SK-N-SH (cell line): ENCODE data around the gene ATAD3B. TPM values are rescaled to one million over a fixed set of nuclear protein-coding genes. Genes with fewer than 3 reads are reported as not detected.

Experiments
- CTCF ChIA-PET: fragments of 300-600, 350-600 bp; formaldehyde crosslinking; extraction: SDS; loops from one replicate; lab custom pipeline; 2021; lab: Yijun Ruan, JAX
- POLR2A ChIA-PET: fragments of 350-600 bp; sonication (Branson Sonifier 250); formaldehyde crosslinking; extraction: SDS; loops from one replicate; lab custom pipeline; 2020; ENCODE audit warnings: antibody characterized with exemption, inconsistent platforms; lab: Yijun Ruan, JAX
- DNase-seq: peaks from one replicate; pipeline ENCODE4 v3.0.0; 2012
- H2AFZ ChIP-seq: fragments of 200-600 bp; sonication (generic); 2 replicates; pipeline ENCODE4 v1.8.1; 2016; ENCODE audit warnings: antibody characterized with exemption, mild to moderate bottlenecking, low read depth
- H3F3A ChIP-seq: fragments of 200-600 bp; sonication (generic); replicated peaks from 2 replicates; pipeline ENCODE3; 2016; ENCODE audit warnings: antibody characterized with exemption, mild to moderate bottlenecking; ENCODE audit not compliant: insufficient read depth
- H3K27ac ChIP-seq, 2 experiments: fragments of 200-500 bp in 1 of 2; fragments of 200-600 bp in 1 of 2; sonication (Bioruptor generic) in 1 of 2; sonication (generic), shearing (Covaris generic) in 1 of 2; 2 replicates each; pipeline versions ENCODE4 v1.5.1 to v1.6.1; 2014 to 2016; ENCODE audit warnings: low read depth in 2 of 2, inconsistent platforms in 1 of 2, low read length in 1 of 2, mild to moderate bottlenecking in 1 of 2, mixed read lengths in 1 of 2
- H3K27me3 ChIP-seq: fragments of 200-600 bp; sonication (generic), shearing (Covaris generic); 2 replicates; pipeline ENCODE4 v1.6.1; 2016; ENCODE audit warnings: mixed run types; ENCODE audit not compliant: insufficient read depth
- H3K36me3 ChIP-seq, 2 experiments: fragments of 200-500 bp in 1 of 2; fragments of 200-600 bp in 1 of 2; sonication (Bioruptor generic) in 1 of 2; sonication (generic) in 1 of 2; replicated peaks in 1 of 2; 2 replicates each; pipeline versions ENCODE3 to v1.5.1; 2014 to 2016; ENCODE audit warnings: low read length in 1 of 2, mild to moderate bottlenecking in 1 of 2; ENCODE audit not compliant: insufficient read depth in 2 of 2, control insufficient read depth in 1 of 2
- H3K4me1 ChIP-seq, 2 experiments: fragments of 200-500 bp in 1 of 2; fragments of 200-600 bp in 1 of 2; sonication (Bioruptor generic) in 1 of 2; sonication (generic), shearing (Covaris generic) in 1 of 2; 2 replicates each; pipeline versions ENCODE4 v1.5.1 to v1.6.1; 2014 to 2016; ENCODE audit warnings: low read depth in 1 of 2, low read length in 1 of 2, mixed run types in 1 of 2; ENCODE audit not compliant: insufficient read depth in 2 of 2, control insufficient read depth in 1 of 2
- H3K4me2 ChIP-seq: fragments of 200-600 bp; sonication (generic), shearing (Covaris generic); 2 replicates; pipeline ENCODE4 v1.6.1; 2017; ENCODE audit warnings: mixed run types
- H3K4me3 ChIP-seq, 2 experiments: fragments of 200-500 bp in 1 of 2; fragments of 200-600 bp in 1 of 2; sonication (Bioruptor generic) in 1 of 2; sonication (generic), shearing (Covaris generic) in 1 of 2; 2 replicates each; pipeline versions ENCODE4 v1.5.1 to v1.8.1; 2014 to 2016; ENCODE audit warnings: low read depth in 2 of 2, inconsistent platforms in 1 of 2, low read length in 1 of 2, mild to moderate bottlenecking in 1 of 2, mixed read lengths in 1 of 2, moderate library complexity in 1 of 2
- H3K79me2 ChIP-seq: fragments of 200-600 bp; sonication (generic); 2 replicates; pipeline ENCODE4 v1.8.1; 2017; ENCODE audit warnings: mild to moderate bottlenecking; ENCODE audit not compliant: insufficient read depth
- H3K9ac ChIP-seq: fragments of 200-600 bp; sonication (generic); 2 replicates; pipeline ENCODE4 v1.6.1; 2017; ENCODE audit warnings: mixed run types
- H3K9me2 ChIP-seq: fragments of 200-600 bp; sonication (generic); 2 replicates; pipeline ENCODE4 v1.6.1; 2017; ENCODE audit warnings: mixed run types
- H3K9me3 ChIP-seq: fragments of 200-600 bp; sonication (generic); 2 replicates; pipeline ENCODE4 v1.6.1; 2017; ENCODE audit warnings: mixed run types, mild to moderate bottlenecking, moderate library complexity
- H4K20me1 ChIP-seq: fragments of 200-600 bp; sonication (generic); 2 replicates; pipeline ENCODE4 v1.6.1; 2017; ENCODE audit warnings: mild to moderate bottlenecking, mixed run types; ENCODE audit not compliant: insufficient read depth
- CHD2 ChIP-seq: fragments of 150-350 bp; IDR thresholded peaks from 2 replicates; pipeline ENCODE4 v1.6.1; 2018; ENCODE audit warnings: low read length; ENCODE audit not compliant: partially characterized antibody
- ELF1 ChIP-seq: IDR thresholded peaks from 2 replicates; pipeline ENCODE4 v1.4.0; 2012
- EP300 ChIP-seq, 2 experiments: IDR thresholded peaks; 2 replicates each; pipeline versions ENCODE4 v1.4.0 to v1.6.1; 2012; ENCODE audit warnings: borderline replicate concordance in 1 of 2, low read depth in 1 of 2, low read length in 1 of 2
- EZH2phosphoT487 ChIP-seq: fragments of 200-600 bp; sonication (generic); IDR thresholded peaks from 2 replicates; pipeline ENCODE4 v1.6.1; 2017; ENCODE audit warnings: low read depth, mixed run types, mild to moderate bottlenecking, antibody characterized with exemption, moderate library complexity, borderline replicate concordance
- FOSL2 ChIP-seq: IDR thresholded peaks from 2 replicates; pipeline ENCODE4 v1.4.0; 2012; ENCODE audit warnings: low read depth, mild to moderate bottlenecking, moderate library complexity, borderline replicate concordance
- GABPA ChIP-seq: IDR thresholded peaks from 2 replicates; pipeline ENCODE4 v1.4.0; 2012; ENCODE audit warnings: low read depth, mild to moderate bottlenecking
- GATA2 ChIP-seq: sonication (generic); formaldehyde crosslinking; IDR thresholded peaks from 2 replicates; pipeline ENCODE4 v1.5.0; 2020; ENCODE audit warnings: mild to moderate bottlenecking, missing genetic modification reagents
- JUND ChIP-seq: IDR thresholded peaks from 2 replicates; pipeline ENCODE4 v1.4.0; 2012
- MAX ChIP-seq: IDR thresholded peaks from 2 replicates; pipeline ENCODE4 v1.4.0; 2012; ENCODE audit warnings: low read depth
- MXI1 ChIP-seq: IDR thresholded peaks from 2 replicates; pipeline ENCODE4 v1.6.1; 2012; ENCODE audit warnings: mild to moderate bottlenecking, low read depth, low read length, improper control_type of control experiment
- NFIC ChIP-seq: IDR thresholded peaks from 2 replicates; pipeline ENCODE4 v1.4.0; 2012; ENCODE audit warnings: borderline replicate concordance
- NRF1 ChIP-seq: IDR thresholded peaks from 2 replicates; pipeline ENCODE4 v1.6.1; 2012; ENCODE audit warnings: low read depth, mild to moderate bottlenecking, low read length
- RAD21 ChIP-seq: IDR thresholded peaks from 2 replicates; pipeline ENCODE4 v1.6.1; 2012; ENCODE audit warnings: mild to moderate bottlenecking, low read length
- RCOR1 ChIP-seq: fragments of 150-350 bp; IDR thresholded peaks from 2 replicates; pipeline ENCODE4 v1.6.1; 2017; ENCODE audit warnings: antibody characterized with exemption, low read length
- REST ChIP-seq: IDR thresholded peaks from 2 replicates; pipeline ENCODE4 v1.6.1; 2012; ENCODE audit warnings: mild to moderate bottlenecking, low read depth, low read length, moderate library complexity
- SIN3A ChIP-seq: IDR thresholded peaks from 2 replicates; pipeline ENCODE4 v1.6.1; 2012; ENCODE audit warnings: low read depth, mild to moderate bottlenecking, low read length, moderate library complexity, borderline replicate concordance
- TAF1 ChIP-seq: IDR thresholded peaks from 2 replicates; pipeline ENCODE4 v1.6.1; 2012; ENCODE audit warnings: low read depth, mild to moderate bottlenecking, low read length, moderate library complexity, borderline replicate concordance
- TEAD4 ChIP-seq: IDR thresholded peaks from 2 replicates; pipeline ENCODE4 v1.4.0; 2012; ENCODE audit warnings: mild to moderate bottlenecking, borderline replicate concordance; ENCODE audit not compliant: insufficient read depth
- USF1 ChIP-seq: IDR thresholded peaks from 2 replicates; pipeline ENCODE4 v1.4.0; 2012; ENCODE audit warnings: low read depth, borderline replicate concordance
- WGBS: methylation state at CpG from one replicate; pipeline ENCODE4 v1.1.6; 2017; ENCODE audit warnings: low lambda C conversion rate; 5-methylcytosine and 5-hydroxymethylcytosine counted together
- polyA plus RNA-seq, 3 experiments: library from polyadenylated mRNA; depleted of rRNA; stranded (reverse); fragments of >200 nt; gene quantifications; 2 replicates each; pipeline ENCODE4 v1.2.3, GENCODE V29; 2012
- TF ChIP-seq, protein P1 (sequence below): IDR thresholded peaks from 2 replicates; pipeline ENCODE4; 2012

Gene ATAD3B
- polyA plus RNA-seq, 1 of the 3 experiments (the other 2 are of a cell fraction), result 71.6 TPM

DNA sequence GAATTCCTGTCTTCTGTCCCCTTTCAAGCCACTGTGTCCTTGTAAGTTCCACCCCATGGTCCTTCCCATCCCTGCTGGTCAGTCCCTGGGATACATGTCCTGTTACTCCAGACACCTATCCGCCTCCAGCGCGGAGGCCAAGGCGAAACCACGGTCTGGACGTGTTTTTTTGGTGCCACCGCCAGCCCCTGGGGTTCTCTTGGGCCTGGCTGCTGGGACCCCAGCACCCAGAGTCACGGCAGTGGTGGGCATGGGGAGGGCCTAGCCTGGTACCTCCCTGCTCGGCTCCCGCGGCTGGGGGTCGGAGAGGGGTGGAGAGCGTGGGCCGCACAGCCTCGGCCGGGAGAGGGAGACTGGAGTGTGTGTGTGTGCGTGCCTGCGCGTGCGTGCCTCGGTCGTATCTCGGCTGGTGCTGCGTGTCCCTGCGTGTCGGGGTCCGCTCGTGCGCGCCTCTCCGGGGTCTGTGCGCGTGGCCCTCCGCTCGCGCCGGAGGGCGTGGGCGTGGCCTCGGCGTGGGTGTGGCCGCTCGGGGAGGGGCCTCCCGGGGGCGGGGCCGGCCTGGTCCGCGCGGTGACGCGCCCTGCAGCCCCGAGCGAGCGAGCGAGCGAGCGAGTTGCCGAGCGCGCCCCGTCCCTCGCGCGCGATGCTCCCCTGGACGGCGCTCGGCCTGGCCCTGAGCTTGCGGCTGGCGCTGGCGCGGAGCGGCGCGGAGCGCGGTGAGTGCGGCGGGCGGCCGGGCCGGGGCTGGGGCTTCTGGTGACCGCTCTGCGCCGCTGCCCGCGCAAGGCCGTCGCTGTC, 36.3 kb upstream of the ATAD3B start, which contains the start of gene VWA1:
TSS of gene VWA1 (plus strand) at position 585 of the 798 bp plus-strand sequence. CDS start at position 644, 59 bp downstream.
- no peaks in the 10 kb centered on the region for H3K36me3 ChIP-seq
- no peak within 1 kb of the TSS for H2AFZ ChIP-seq
- no peaks in the 10 kb centered on the region for H3F3A ChIP-seq
- H3K4me3 ChIP-seq, result peak within 1 kb of the TSS; percentile 46 to 47; a peak in 3 of 4 replicates
- H3K4me1 ChIP-seq, result peaks cover 0 to 25% of the 10 kb centered on the region in 2 experiments; a peak in 1 of 4 replicates
- H4K20me1 ChIP-seq, result no peaks in the 10 kb centered on the region
- H3K9me3 ChIP-seq, result no peaks in the 10 kb centered on the region
- peak within 1 kb of the TSS; percentile 68 for H3K4me2 ChIP-seq
- CTCF ChIA-PET, result no interaction called here
- no peak within 1 kb of the TSS for H3K9ac ChIP-seq
- H3K27ac ChIP-seq, result no peak within 1 kb of the TSS; a peak in 1 of 4 replicates
- POLR2A ChIA-PET, result no interaction called here
- no peaks in the 10 kb centered on the region for H3K79me2 ChIP-seq
- WGBS, result 65% methylated on average over 18 of the region's 89 CpGs
- no peaks in the 10 kb centered on the region for H3K27me3 ChIP-seq
- DNase-seq, result peak; percentile 99
- no peaks in the 10 kb centered on the region for H3K9me2 ChIP-seq
- TF ChIP-seq MXI1, result peak; percentile 33; the same call in 1 of the 2 replicates
- TF ChIP-seq NFIC, result no peak
- TF ChIP-seq MAX, result 0 out of 2 replicates have a peak, but pooled peaks have one; percentile 23
- peak; percentile 21; the same call in 1 of the 2 replicates for TF ChIP-seq NRF1

GRCh38 chr1:1435911-1436629, 35.5 kb upstream of the ATAD3B start:
- peak; percentile 56 for DNase-seq
- Histone ChIP-seq H3K36me3 (no peaks in the 10 kb centered on the region), H4K20me1 (no peaks in the 10 kb centered on the region), H3K79me2 (no peaks in the 10 kb centered on the region), H3K9ac (no peak overlapping the region), H3K27ac (no peak overlapping the region), H3K4me1 (peaks cover 0 to 22% of the 10 kb centered on the region in 2 experiments; a peak in 1 of 4 replicates)
- WGBS, result 29% methylated on average over 13 of the region's 40 CpGs
- ChIA-PET POLR2A (no interaction called here), CTCF (no interaction called here)
- TF ChIP-seq NFIC (no peak), REST (no peak), MXI1 (no peak), TEAD4 (no peak), RAD21 (no peak), JUND (no peak), GATA2 (CRISPR knock-in tag) (no peak), TAF1 (no peak), SIN3A (no peak), EP300 (IDR thresholded peaks at IDR 0.05; ENCODE audit: borderline replicate concordance in 1 of 2, low read depth in 1 of 2, low read length in 1 of 2) (no peak), NRF1 (no peak), ELF1 (no peak), USF1 (no peak), EZH2phosphoT487 (no peak), RCOR1 (no peak), CHD2 (no peak), FOSL2 (no peak), GABPA (no peak)
- TF ChIP-seq, protein P1, sequence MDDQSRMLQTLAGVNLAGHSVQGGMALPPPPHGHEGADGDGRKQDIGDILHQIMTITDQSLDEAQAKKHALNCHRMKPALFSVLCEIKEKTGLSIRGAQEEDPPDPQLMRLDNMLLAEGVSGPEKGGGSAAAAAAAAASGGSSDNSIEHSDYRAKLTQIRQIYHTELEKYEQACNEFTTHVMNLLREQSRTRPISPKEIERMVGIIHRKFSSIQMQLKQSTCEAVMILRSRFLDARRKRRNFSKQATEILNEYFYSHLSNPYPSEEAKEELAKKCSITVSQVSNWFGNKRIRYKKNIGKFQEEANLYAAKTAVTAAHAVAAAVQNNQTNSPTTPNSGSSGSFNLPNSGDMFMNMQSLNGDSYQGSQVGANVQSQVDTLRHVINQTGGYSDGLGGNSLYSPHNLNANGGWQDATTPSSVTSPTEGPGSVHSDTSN, result no peak
- TF ChIP-seq, all 33 proteins: peak for 0
- H3F3A ChIP-seq, result no peaks in the 10 kb centered on the region
- H3K4me2 ChIP-seq, result peak overlapping the region; percentile 68
- H3K9me3 ChIP-seq, result no peaks in the 10 kb centered on the region
- no peak overlapping the region for H2AFZ ChIP-seq
- peak overlapping the region; percentile 46 to 47; a peak in 3 of 4 replicates for H3K4me3 ChIP-seq
- H3K9me2 ChIP-seq, result no peaks in the 10 kb centered on the region
- H3K27me3 ChIP-seq, result no peaks in the 10 kb centered on the region
